SKM-1 (cell line): Measurements from ENCODE around the gene MT1M.

Experiments
- DNase-seq: peaks from one replicate; lab custom pipeline; 2025; ENCODE audit not compliant: unreplicated experiment; lab: John Stamatoyannopoulos, UW

Gene MT1M

GRCh38 chr16:56625943-56626654 lies 6.4 kb upstream of the MT1M start:
- DNase-seq = no peak

DNA sequence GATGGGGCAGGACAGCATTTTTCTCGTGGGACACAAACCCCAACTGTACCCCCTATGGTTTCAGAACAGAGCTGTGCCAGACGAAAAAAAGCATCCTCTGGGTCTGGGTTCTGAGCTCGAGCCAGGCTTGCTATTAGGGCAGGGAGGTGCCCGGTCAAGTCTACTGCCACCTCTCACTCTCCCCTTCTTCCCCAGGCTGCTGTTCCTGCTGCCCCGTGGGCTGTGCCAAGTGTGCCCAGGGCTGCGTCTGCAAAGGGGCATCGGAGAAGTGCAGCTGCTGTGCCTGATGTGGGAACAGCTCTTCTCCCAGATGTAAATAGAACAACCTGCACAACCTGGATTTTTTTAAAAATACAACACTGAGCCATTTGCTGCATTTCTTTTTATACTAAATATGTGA lies 5.8 kb upstream of the MT1M start:
- DNase-seq = no peak

DNA sequence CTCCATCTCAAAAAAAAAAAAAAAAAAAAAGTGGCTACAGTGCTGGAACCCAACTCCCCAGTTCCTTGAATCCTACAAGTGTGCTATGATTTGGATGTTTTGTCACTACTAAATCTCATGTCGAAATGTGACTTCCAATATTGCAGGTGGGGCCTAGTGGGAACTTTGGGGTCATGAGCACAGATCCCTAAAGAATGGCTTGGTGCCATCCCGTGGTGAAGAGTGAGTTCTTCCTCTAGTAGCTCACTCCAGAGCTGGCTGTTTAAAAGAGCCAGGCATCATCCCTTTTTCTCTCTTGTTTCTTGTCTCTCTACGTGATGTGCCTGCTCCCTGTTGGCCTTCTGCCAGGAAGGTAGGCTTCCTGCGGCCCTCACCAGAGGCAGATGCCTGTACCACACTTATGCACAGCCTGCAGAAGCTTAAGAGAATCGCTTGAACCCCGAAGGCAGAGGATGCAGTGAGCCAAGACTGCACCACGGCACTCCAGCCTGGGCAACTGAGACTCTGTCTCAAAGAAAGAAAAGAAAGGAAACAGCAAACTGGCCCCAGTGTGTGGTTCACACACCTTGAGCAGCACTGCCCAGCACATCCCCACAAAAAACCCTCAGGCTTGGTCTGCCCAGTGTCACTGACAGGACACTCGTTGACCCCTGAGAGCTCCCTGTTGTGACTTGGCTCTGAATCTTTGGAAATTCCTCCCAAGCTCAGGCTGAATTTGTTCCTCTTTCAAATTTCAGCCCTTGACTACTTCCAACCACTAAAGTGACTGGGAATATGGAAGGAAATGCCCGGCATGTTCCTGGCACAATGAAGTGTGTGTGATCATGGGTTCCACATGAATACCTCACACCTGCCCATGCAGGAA lies 3.7 kb upstream of the MT1M start:
- no peak for DNase-seq

DNA sequence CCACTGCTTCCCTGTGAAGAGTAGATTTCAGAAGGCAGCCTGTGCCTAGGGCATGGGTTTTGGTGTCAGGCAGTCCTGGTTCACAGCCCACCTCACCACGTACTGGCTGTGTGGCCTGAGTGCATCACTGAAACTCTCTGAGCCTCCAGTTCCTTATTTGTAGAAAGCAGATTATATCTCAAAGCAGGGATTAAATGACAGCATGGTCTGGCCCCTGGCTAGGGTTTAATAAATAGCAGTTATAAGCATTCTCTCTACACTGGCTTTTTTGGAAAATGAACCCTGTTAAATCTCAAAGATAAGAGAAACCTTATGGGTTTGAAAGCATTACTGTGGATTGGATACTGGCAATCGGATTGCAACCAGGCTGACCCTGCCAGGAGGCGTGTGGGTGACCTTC lies 2.9 kb upstream of the MT1M start:
- no peak for DNase-seq

DNA sequence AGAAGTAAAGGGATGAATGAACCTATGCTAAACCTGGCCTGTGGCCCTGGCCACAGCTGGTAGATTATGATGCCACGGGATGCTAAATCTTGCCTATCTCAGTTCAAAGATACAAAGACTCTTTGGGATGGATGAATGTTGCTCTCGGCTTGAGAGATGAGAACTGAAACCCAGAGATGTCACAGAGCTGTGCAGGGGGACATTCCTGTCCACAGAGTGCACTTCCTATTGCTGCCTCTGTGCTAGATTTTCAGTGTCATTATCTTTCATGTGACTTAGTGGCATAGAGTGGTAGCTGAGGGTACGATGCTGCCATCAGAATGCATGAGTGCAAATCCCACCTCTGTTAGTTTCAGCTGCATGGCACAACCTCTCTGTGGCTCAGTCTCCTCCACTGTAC lies 2.3 kb upstream of the MT1M start:
- DNase-seq = no peak

- no peak for DNase-seq
Measured at GRCh38 chr16:56631197-56631596, 1.3 kb upstream of the MT1M start.

DNA sequence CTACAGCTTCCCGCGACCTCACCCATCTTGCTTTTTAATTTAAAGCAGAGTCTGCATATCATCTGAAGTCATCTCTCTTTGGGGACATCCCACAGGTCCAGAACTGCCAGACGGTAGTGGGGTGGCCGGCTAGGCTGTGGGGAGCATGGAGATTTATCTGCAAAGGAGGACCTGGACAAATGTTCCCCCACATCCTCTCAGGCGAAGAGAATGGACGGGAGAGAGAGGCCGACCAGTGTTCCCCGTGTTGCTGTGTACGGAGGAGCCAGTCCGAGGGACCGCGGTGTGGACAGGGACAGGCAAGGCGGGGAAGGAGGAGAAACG lies 665 bp upstream of the MT1M start:
- no peak for DNase-seq

DNA sequence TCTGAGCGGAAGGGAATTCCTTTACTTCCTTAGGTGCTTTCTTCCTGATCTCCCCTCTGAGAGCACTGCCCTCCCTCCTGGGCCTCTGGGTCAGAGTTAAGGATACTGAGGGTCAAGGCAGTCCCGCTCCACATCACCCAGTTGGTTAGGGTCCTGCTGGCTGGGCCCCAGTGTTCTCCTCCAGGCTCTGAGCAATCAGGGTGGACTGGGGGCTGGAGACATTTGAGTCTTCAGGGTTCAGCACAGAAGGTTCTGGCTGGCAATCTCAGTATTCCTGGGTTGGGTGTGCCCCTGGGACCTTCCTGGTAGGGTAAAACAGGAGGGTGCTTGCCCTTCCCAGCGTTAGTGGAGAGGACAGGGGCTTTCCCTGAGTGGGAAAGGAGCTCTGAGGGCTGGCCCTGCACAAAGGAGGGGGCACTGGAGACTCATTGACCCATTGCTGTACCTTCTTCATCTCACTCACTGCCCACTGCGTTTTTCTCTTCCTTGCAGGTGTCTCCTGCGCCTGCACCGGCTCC lies 448 bp downstream of the MT1M start:
- DNase-seq = no peak

DNA sequence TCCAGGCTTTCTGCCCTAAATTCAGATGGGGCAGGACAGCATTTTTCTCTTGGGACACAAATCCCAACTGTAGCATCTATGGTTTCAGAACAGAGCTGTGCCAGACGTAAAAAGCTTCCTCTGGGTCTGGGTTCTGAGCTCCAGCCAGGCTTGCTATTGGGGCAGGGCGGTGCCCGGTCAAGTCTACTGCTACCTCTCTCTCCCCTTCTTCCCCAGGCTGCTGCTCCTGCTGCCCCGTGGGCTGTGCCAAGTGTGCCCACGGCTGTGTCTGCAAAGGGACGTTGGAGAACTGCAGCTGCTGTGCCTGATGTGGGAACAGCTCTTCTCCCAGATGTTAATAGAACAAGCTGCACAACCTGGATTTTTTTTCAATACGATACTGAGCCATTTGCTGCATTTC lies 1.1 kb downstream of the MT1M start:
- DNase-seq = no peak

DNA sequence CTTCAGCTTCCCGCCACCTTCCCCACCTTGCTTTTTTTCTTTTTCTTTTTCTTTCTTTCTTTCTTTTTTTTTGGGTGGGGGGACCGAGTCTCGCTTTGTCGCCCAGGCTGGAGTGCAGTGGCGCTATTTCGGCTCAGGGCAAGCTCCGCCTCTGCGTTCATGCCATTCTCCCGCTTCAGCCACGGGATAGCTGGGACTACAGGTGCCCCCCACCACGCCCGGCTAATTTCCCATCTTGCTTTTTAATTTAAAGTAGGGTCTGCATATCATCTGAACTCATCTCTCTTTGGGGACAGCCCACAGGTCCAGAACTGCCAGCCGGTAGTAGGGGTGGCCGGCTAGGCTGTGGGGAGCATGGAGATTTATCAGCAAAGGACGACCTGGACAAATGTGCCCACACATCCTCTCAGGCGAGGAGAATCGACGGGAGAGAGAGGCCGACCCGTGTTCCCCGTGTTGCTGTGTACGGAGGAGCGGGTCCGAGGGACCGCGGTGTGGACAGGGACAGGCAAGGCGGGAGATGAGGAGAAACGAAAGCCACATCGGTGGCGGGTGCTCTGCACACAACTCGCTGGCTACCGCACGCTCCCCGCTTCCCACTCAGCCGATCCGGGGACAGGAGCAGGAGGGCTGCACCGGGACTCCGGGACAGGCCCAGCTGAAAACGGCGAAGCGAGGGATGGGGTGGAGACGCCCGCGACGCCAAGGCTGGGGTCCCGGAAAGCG lies 2.4 kb downstream of the MT1M start:
- DNase-seq = no peak

DNA sequence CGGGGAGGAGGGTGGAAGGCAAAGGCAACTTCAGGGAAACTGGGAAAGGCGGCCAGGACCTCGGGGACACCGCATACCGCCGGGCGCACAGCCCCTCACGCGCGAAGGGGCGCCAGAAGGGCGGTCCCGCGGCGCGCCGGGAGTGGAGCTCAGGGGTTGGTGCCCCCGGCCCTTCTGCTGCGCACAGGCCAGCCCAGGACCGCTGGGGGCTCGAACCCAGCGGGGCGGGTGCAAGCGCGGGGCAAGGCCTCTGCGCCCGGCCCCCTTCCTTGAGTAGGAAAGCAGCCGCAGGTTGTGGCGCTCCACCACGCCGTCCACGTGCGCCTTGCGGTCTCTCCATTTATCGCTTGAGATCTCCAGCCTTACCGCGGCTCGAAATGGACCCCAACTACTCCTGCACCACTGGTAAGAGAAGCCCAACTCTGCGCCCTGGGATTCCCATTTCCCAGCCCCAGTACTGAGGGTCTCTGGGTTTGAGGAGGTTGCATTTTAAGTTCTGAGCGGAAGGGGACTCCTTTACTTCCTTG lies 3.0 kb downstream of the MT1M start:
- no peak for DNase-seq

- no peak for DNase-seq
Measured at GRCh38 chr16:56636616-56637413, 4.4 kb downstream of the MT1M start.

DNA sequence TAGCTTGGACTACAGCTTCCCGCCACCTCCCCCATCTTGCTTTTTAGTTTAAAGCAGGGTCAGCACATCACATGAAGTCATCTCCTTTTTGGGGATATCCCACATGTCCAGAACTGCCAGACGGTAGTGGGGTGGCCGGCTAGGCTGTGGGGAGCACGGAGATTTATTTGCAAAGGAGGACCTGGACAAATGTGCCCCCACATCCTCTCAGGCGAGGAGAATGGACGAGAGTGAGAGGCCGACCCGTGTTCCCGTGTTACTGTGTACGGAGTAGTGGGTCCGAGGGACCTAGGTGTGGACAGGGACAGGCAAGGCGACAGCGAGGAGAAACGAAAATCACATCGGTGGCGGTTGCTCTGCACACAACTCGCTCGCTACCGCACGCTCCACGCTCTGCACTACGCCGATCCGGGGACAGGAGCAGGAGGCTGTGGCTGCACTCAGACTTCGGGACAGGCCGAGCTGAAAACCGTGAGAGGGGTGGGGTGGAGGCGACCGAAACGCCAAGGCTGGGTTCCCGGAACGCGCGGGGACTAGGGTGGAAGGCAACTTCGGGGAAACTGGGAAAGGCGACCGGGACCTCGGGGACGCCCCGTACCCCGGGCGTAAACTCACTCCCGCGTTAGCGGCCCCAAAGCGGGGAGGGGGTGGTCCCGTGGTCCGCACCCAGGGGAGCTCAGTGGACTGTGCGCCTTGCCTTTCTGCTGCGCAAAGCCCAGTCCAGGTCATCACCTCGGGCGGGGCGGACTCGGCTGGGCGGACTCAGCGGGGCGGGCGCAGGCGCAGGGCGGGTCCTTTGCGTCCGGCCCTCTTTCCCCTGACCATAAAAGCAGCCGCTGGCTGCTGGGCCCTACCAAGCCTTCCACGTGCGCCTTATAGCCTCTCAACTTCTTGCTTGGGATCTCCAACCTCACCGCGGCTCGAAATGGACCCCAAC lies 5.6 kb downstream of the MT1M start, which contains the start of gene MT1A:
Gene MT1A (plus strand): TSS at position 853 of the 937 bp plus-strand sequence. CDS start 73 bp downstream, at position 926.
- no peak for DNase-seq

GRCh38 chr16:56639045-56639444 lies 6.6 kb downstream of the MT1M start:
- DNase-seq = no peak

DNA sequence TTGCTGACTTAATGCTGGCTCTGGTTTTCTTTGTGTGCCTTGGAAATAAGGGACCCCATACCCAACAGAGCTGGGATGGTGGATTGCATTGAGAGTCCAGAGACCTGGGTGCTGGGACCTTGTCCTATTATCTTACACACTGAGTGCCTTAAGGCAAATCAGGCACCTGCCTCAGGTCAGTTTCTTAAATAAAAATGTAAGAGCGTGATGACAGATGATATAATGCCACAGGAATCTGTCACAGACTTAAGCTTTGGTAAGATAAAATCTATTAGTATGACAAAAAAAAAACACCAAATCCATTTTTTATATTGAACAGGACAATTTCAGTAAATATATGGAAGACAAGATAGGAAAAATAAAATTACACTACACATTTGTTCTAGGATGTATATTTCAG lies 7.6 kb downstream of the MT1M start:
- no peak for DNase-seq

DNA sequence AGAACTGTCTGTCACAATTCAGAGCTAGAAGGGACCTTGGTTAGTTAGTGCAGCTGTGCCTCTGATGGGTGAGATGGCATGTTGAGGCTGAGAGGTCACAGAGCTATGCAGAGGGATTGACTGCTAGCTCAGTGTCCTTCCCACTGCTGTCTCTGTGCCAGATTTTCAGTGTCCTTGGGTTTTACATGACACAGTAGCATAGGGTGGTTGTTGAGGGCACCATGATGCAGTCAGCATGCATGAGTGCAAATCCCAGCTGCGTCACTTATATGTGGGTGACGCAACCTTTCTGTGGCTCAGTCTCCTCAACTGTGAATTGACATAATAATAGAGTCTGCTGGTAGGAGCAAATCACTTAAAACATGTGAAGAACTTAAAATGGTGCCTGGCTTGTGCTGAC lies 8.7 kb downstream of the MT1M start:
- no peak for DNase-seq

DNA sequence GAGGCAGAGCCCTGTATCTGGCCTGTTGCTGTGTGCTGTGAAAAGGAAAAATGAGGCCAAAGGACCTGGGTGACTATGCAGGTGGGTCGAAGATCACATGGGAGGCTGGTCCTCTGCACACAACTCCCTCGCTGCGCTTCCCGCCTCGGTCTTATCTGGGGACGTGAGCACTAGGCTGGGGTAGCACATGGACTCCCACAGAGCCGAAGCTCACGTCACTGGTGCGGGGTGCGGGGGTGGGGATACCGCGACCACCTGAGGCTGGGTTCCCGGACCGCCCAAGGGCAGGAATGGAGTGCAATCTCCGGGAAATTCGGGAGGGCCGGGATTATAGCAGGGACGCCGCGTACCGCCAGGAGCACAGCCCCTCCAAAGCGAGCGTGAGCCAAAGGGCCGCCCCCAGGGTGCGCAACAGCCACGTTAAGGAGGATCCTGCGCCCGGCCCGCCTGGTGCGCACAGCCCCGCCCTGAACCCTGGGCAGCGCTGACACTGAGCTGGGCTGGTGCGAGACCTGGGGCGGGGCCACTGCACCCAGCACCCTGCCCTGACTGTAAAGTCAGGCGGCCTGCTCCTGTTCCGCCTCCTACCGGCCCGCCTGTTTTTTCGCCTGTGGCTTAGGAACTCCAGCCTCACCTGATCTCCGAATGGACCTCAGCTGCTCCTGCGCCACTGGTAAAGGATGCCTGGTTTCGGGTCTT lies 10.8 kb downstream of the MT1M start:
- DNase-seq = no peak

- no peak for DNase-seq
Measured at GRCh38 chr16:56643833-56644232, 11.4 kb downstream of the MT1M start.

DNA sequence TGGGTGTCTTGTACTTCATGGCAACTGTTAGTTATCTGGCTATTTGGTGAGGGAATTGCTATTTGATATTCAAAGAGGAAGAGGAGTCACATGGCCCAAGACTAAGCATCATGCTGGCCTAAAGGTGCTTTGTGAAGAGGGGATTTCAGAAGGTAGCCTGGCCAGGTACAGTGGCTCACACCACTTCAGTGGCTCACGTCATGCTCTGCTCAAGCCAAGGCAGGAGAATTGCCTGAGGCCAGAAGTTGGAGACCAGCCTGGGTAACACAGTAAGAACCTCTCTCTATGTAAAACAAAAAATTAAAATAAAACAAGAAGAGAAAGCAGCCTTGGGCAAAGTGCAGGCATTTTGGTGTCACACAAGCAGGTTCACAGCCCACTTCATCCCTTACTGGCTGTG lies 12.9 kb downstream of the MT1M start:
- no peak for DNase-seq
